HepG2 (cell line): ENCODE data around the gene STIM2. TPM values are rescaled to one million over a fixed set of nuclear protein-coding genes. Genes with fewer than 3 reads are reported as not detected.
A peak's percentile ranks its signal among the peaks of the same experiment; 100 is the strongest.

ENCODE experiments used
- AGO2 ChIP-seq: fragments of 200-400 bp; formaldehyde crosslinking; optimal IDR thresholded peaks from 2 replicates; pipeline ENCODE3; 2017; ENCODE audit warnings: mild to moderate bottlenecking, low read depth, low read length, moderate library complexity
- HES4 ChIP-seq: sonication (generic); formaldehyde crosslinking; IDR thresholded peaks from 2 replicates; pipeline ENCODE4 v1.9.0; 2021; ENCODE audit warnings: mild to moderate bottlenecking, missing genetic modification reagents, borderline replicate concordance
- HNF4G ChIP-seq, 2 experiments: sonication (generic) in 1 of 2; formaldehyde crosslinking in 1 of 2; IDR thresholded peaks; 2 replicates each; pipeline versions ENCODE4 v1.4.0 to v1.6.1; 2011 to 2020; ENCODE audit warnings: borderline replicate concordance in 2 of 2, low read depth in 2 of 2, mild to moderate bottlenecking in 2 of 2, low read length in 1 of 2, missing genetic modification reagents in 1 of 2, moderate library complexity in 1 of 2
- HNRNPLL ChIP-seq: fragments of 200-400 bp; formaldehyde crosslinking; IDR thresholded peaks from 2 replicates; pipeline ENCODE4 v1.6.1; 2017; ENCODE audit warnings: mild to moderate bottlenecking, low read depth, low read length; ENCODE audit not compliant: poor library complexity, severe bottlenecking
- IKZF4 ChIP-seq: sonication (generic); formaldehyde crosslinking; IDR thresholded peaks from 2 replicates; pipeline ENCODE4 v1.5.1; 2020; ENCODE audit warnings: borderline replicate concordance, mild to moderate bottlenecking, low read depth, missing genetic modification reagents; ENCODE audit errors: not compliant biosample characterization
- ISL2 ChIP-seq: sonication (generic); formaldehyde crosslinking; IDR thresholded peaks from 2 replicates; pipeline ENCODE4 v1.5.0; 2020; ENCODE audit warnings: missing genetic modification reagents
- KLF6 ChIP-seq: IDR thresholded peaks from 2 replicates; pipeline ENCODE4 v1.8.0; 2016; ENCODE audit warnings: missing biosample characterization, missing genetic modification reagents
- PCBP1 ChIP-seq: fragments of 200-400 bp; formaldehyde crosslinking; IDR thresholded peaks from 2 replicates; pipeline ENCODE4 v1.6.1; 2017; ENCODE audit warnings: mild to moderate bottlenecking, low read depth, low read length, borderline replicate concordance
- PHF8 ChIP-seq: sonication (generic); formaldehyde crosslinking; IDR thresholded peaks from 2 replicates; pipeline ENCODE4 v1.5.0; 2020; ENCODE audit warnings: missing genetic modification reagents
- RBFOX2 ChIP-seq: fragments of 200-400 bp; formaldehyde crosslinking; IDR thresholded peaks from 2 replicates; pipeline ENCODE4 v1.6.1; 2017; ENCODE audit warnings: low read depth, mild to moderate bottlenecking, low read length
- SRY ChIP-seq: sonication (generic); formaldehyde crosslinking; IDR thresholded peaks from 2 replicates; pipeline ENCODE4 v1.8.0; 2022; ENCODE audit warnings: mild to moderate bottlenecking, missing genetic modification reagents
- TP53 ChIP-seq: sonication (generic); formaldehyde crosslinking; conservative IDR thresholded peaks from 2 replicates; pipeline ENCODE4 v1.4.0; 2020; ENCODE audit warnings: missing genetic modification reagents
- U2AF1 ChIP-seq: fragments of 200-400 bp; formaldehyde crosslinking; optimal IDR thresholded peaks from 2 replicates; pipeline ENCODE3; 2017; ENCODE audit warnings: mild to moderate bottlenecking, low read depth, low read length
- UBTF ChIP-seq: sonication (generic); formaldehyde crosslinking; IDR thresholded peaks from 2 replicates; pipeline ENCODE4 v1.4.0; 2020; ENCODE audit warnings: mild to moderate bottlenecking, missing genetic modification reagents
- YY1 ChIP-seq: IDR thresholded peaks from 2 replicates; pipeline ENCODE4 v1.6.1; 2011; ENCODE audit warnings: low read length, low read depth, moderate library complexity, mild to moderate bottlenecking; ENCODE audit not compliant: insufficient read depth, insufficient replicate concordance
- ZBTB4 ChIP-seq: sonication (generic); formaldehyde crosslinking; IDR thresholded peaks from 2 replicates; pipeline ENCODE4 v1.4.0; 2020; ENCODE audit warnings: missing genetic modification reagents, mild to moderate bottlenecking, borderline replicate concordance
- ZBTB42 ChIP-seq: sonication (generic); formaldehyde crosslinking; IDR thresholded peaks from 2 replicates; pipeline ENCODE4 v1.5.0; 2020; ENCODE audit warnings: mild to moderate bottlenecking, missing genetic modification reagents
- ZNF10 ChIP-seq: sonication (generic); formaldehyde crosslinking; IDR thresholded peaks from 2 replicates; pipeline ENCODE4 v1.4.0; 2020; ENCODE audit warnings: mild to moderate bottlenecking, low read depth, missing genetic modification reagents, borderline replicate concordance
- ZNF275 ChIP-seq: sonication (generic); formaldehyde crosslinking; IDR thresholded peaks from 2 replicates; pipeline ENCODE4 v1.8.0; 2022; ENCODE audit warnings: missing genetic modification reagents, mild to moderate bottlenecking, inconsistent platforms, borderline replicate concordance
- ZNF557 ChIP-seq: sonication (generic); formaldehyde crosslinking; IDR thresholded peaks from 2 replicates; pipeline ENCODE4 v1.4.0; 2020; ENCODE audit warnings: missing genetic modification reagents
- ZNF580 ChIP-seq: IDR thresholded peaks from 2 replicates; pipeline ENCODE4 v1.6.1; 2016; ENCODE audit warnings: low read depth, borderline replicate concordance
- ZSCAN31 ChIP-seq: sonication (generic); formaldehyde crosslinking; IDR thresholded peaks from 2 replicates; pipeline ENCODE4 v1.5.0; 2020; ENCODE audit warnings: low read depth, mild to moderate bottlenecking, missing genetic modification reagents
- polyA plus RNA-seq, 8 experiments: library from polyadenylated mRNA; depleted of rRNA in 3 of 8; stranded (reverse) in 7 of 8; unstranded in 1 of 8; fragments of >200 nt; fragmentation: Illumina TruSeq in 4 of 8; extraction: Trizol in 4 of 8; gene quantifications; 2 replicates each; pipeline versions ENCODE4 v1.2.1 to v1.2.3, GENCODE V29; 2011 to 2016; ENCODE audit warnings: low read depth in 4 of 8, missing spikeins in 1 of 8, mixed read lengths in 1 of 8; ENCODE audit not compliant: insufficient read depth in 1 of 8
- total RNA-seq, 5 experiments: library from RNA; depleted of rRNA; stranded (reverse); fragments of >200 nt; fragmentation: Illumina TruSeq; extraction: Trizol; gene quantifications; 2 replicates each; pipeline ENCODE4 v1.2.3, GENCODE V29; 2016; ENCODE audit warnings: low read depth in 1 of 5

The STIM2 gene
- total and polyA plus RNA-seq, 2 of the 13 experiments (the other 11 are each of a cell fraction or from before 2014, with no cell fraction given) = 19.3 to 19.4 TPM

- TF ChIP-seq PHF8 (CRISPR knock-in tag) (no peak), RBFOX2 (peak; percentile 31; the same call in 1 of the 2 replicates), PCBP1 (no peak), UBTF (CRISPR knock-in tag) (peak; percentile 96; the same call in 1 of the 2 replicates), HES4 (CRISPR knock-in tag) (0 out of 2 replicates have a peak, but pooled peaks have one; percentile 26), ZSCAN31 (CRISPR knock-in tag) (peak; percentile 36; the same call in 1 of the 2 replicates), ZBTB42 (CRISPR knock-in tag) (0 out of 2 replicates have a peak, but pooled peaks have one; percentile 16), ZNF10 (no peak), HNF4G (IDR thresholded peaks at IDR 0.05; ENCODE audit: borderline replicate concordance, low read depth, low read length) (no peak), HNF4G (CRISPR knock-in tag; IDR thresholded peaks at IDR 0.05; ENCODE audit: borderline replicate concordance, low read depth) (no peak), AGO2 (peak; percentile 27), ZNF557 (CRISPR knock-in tag) (no peak), KLF6 (CRISPR knock-in tag) (no peak), SRY (peak; percentile 37; the same call in 1 of the 2 replicates), ZNF275 (0 out of 2 replicates have a peak, but pooled peaks have one; percentile 2), IKZF4 (no peak), ISL2 (CRISPR knock-in tag) (peak; percentile 5; the same call in 1 of the 2 replicates), YY1 (peak; percentile 39), U2AF1 (peak; percentile 27), HNRNPLL (peak; percentile 50), TP53 (CRISPR knock-in tag) (no peak), ZNF580 (CRISPR knock-in tag) (0 out of 2 replicates have a peak, but pooled peaks have one; percentile 14), ZBTB4 (no peak)
Measured at GRCh38 chr4:26860922-26861433, 337 bp downstream of the STIM2 start (continued).
